Inferior parietal cortex (tissue), 1 donor: ENCODE data around the gene LPIN1.
"Not testable (repeated sequence)": the region's sequence is repeated elsewhere in the genome, so short reads cannot be mapped to it uniquely, and the experiment has no call there.

ENCODE experiments used
- DNase-seq: peaks from one replicate; pipeline ENCODE4 v3.0.0-alpha.2; 2016; ENCODE audit errors: extremely low spot score

LPIN1 gene

GRCh38 chr2:11715987-11716652, 30.3 kb upstream of the LPIN1 start:
- DNase-seq, result no peak

- DNase-seq, result no peak
These were observed 29.6 kb upstream of the LPIN1 start for GRCh38 chr2:11716689-11717321.

GRCh38 chr2:11717623-11718022, 28.8 kb upstream of the LPIN1 start:
- DNase-seq, result no peak

GRCh38 chr2:11718606-11719005, 27.8 kb upstream of the LPIN1 start:
- no peak for DNase-seq

- DNase-seq, result no peak
These were observed 27.0 kb upstream of the LPIN1 start for GRCh38 chr2:11719230-11719977.

GRCh38 chr2:11720752-11721151, 25.7 kb upstream of the LPIN1 start:
- DNase-seq, result no peak

- DNase-seq, result no peak
These were observed 24.0 kb upstream of the LPIN1 start for GRCh38 chr2:11722292-11723060.

- no peak for DNase-seq
These were observed 23.4 kb upstream of the LPIN1 start for GRCh38 chr2:11723061-11723371.

GRCh38 chr2:11724151-11724550, 22.3 kb upstream of the LPIN1 start:
- no peak for DNase-seq

- DNase-seq, result no peak
These were observed 20.0 kb upstream of the LPIN1 start for GRCh38 chr2:11726384-11726783.

- DNase-seq, result no peak
These were observed 16.8 kb upstream of the LPIN1 start for GRCh38 chr2:11729362-11730212.

GRCh38 chr2:11731214-11731984, 15.0 kb upstream of the LPIN1 start:
- not testable (repeated sequence) for DNase-seq

- DNase-seq, result no peak
These were observed 13.8 kb upstream of the LPIN1 start for GRCh38 chr2:11732587-11732986.

- DNase-seq, result not testable (repeated sequence)
These were observed 8.6 kb upstream of the LPIN1 start for GRCh38 chr2:11737852-11738251.

- DNase-seq, result no peak
These were observed 7.6 kb upstream of the LPIN1 start for GRCh38 chr2:11738589-11739436.

- DNase-seq, result no peak
These were observed 5.7 kb upstream of the LPIN1 start for GRCh38 chr2:11740723-11741122.

- DNase-seq, result no peak
These were observed 4.1 kb upstream of the LPIN1 start for GRCh38 chr2:11742317-11742701.

GRCh38 chr2:11742702-11743357, 3.6 kb upstream of the LPIN1 start:
- no peak for DNase-seq

- no peak for DNase-seq
These were observed 3.1 kb upstream of the LPIN1 start for GRCh38 chr2:11743366-11743765.
